ENCODE results near the gene ERCC6.

The ERCC6 gene

GRCh38 chr10:49538381-49539319 is at the start of gene ERCC6:
ERCC6 (minus strand) TSS chr10:49539121.
- peak; percentile 99 for DNase-seq (ENCODE audit: low spot score)

DNA sequence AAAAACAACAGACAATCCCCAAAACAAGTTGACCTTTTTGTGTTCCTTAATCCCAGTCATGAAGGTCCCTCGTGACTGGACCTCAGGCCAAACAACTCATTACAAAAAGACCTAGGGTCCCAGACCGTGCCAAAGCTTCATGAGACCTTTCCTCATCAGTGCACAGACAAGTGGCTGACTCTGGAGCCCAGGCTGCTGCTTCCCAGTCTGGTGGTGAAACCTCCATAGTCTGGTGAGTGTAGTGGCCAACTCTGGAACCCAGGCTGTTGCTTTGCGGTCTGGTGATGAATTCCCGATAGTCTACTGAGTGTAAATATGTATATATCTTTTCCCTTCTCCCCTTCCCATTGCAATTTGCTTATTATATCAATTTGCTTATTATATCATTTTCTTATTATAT is 49.1 kb upstream of the ERCC6 start:
- DNase-seq (ENCODE audit: low spot score) = no peak

GRCh38 chr10:49585387-49585786 is 46.5 kb upstream of the ERCC6 start:
- DNase-seq (ENCODE audit: low spot score) = no peak

- no peak for DNase-seq (ENCODE audit: low spot score)
These were observed 40.7 kb upstream of the ERCC6 start for GRCh38 chr10:49579621-49580020.

DNA sequence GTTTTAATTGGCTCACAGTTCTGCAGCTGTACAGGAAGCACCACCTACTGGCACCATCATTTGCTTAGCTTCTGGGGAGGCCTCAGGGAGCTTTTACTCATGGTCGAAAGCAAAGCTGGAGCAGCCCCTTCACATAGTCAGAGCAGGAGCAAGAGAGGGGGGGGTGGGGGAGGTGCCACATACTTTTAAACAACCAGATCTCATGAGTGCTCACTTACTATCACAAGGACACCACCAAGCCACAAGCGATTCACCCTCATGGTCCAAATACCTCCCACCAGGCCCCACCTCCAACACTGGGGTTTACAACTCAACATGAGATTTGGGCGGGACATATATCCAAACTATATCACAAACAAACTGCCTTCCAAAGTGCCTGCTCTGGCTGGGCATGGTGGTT is 39.5 kb upstream of the ERCC6 start:
- DNase-seq (ENCODE audit: low spot score) = no peak

GRCh38 chr10:49577182-49577925 is 38.4 kb upstream of the ERCC6 start:
- DNase-seq (ENCODE audit: low spot score) = no peak

DNA sequence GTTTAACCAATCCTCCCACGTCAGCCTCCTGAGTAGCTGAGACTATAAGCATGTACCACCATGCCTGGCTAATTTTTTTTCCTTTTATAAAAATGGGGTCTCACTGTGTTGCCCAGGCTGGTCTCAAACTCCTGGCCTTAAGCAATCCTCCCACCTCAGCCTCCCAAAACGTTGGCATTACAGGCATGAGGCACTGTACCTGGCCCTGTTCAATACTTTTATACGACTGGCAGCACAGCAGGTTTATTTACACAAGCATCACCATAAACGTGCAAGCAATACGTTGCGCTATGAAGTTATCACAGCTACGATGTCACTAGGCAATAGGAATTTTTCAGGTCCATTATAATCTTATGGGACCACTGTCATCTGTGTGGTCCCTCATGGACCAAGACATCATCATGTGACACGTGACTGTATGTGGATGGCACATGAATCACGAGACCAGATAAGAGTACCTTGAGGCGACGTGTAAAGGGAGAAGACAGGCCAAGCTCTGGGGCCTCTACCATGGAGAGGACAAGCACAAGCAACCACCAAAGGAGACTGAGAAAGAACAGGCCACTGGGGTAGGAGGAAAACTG is 36.7 kb upstream of the ERCC6 start:
- DNase-seq (ENCODE audit: low spot score) = no peak

DNA sequence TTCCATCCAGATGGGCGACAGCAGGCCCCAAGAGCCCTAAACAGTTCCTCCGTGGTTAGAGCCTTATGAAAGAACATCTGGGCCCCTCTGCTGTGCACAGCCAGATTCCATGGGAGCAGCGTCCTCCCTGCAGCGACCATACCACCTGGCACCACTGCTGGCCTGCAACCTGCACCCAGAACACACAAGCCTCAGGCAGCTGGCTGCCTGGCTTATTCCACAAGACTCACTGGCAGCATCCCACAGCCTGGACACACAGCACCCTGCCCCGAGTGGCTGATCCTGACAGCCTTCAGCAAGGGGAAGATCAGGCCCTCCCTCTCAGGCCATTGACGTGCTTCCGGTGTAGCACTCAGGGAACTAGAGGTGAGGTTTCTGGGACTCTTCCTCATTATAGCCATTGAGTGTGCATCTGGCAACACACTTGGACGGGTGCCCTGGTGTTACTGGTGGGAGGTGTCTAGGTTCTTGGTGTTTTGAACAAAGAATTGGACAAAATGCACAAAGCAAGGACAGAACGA is 33.7 kb upstream of the ERCC6 start:
- DNase-seq (ENCODE audit: low spot score) = no peak

DNA sequence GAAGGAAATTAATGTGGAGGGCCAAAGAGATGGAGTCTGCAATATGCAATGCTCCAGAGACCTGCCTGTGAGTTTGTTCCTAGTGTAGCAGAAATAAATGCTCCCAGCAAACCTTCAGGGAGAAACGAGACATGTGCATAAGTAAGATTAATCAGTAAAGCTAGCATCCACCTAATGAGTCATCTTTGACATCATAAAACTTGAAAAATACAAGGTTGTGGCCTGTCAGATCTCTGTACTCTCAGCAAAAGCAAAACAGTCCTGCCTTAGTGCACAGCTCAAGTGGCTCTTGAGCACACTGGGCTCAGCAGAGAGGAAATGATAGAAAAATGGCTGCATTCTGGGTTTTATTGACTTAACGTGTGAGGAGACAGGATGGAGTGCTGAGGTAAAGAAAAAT is 32.5 kb upstream of the ERCC6 start:
- no peak for DNase-seq (ENCODE audit: low spot score)

DNA sequence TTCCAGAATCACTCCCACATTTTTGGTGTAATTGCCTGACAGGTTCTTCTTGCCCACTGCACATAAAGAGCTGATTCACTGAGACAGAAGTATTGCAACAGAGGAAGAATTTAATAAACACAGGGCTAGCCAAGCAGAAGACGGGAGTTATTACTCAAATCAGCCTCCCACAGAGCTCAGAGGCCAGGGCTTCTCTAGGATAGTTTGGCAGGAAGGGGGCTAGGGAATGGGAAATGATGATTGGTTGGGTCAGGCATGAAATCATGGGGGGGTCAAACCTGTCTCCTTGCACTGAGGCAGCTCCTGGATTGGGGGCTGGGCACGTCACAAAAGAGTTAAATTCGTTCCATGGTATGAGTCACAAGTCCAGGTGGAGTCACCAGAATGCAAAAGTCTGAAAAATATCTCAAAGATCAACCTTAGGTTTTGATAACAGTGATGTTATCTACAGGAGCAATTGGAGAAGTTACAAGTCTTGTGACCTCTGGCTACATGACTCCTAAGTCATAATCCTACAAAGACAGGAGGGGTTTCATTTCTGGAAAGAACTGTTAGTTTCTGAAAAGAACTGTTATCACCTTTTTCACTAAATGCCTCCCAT is 30.2 kb upstream of the ERCC6 start:
- no peak for DNase-seq (ENCODE audit: low spot score)

GRCh38 chr10:49568235-49568634 is 29.3 kb upstream of the ERCC6 start:
- DNase-seq (ENCODE audit: low spot score) = no peak

DNA sequence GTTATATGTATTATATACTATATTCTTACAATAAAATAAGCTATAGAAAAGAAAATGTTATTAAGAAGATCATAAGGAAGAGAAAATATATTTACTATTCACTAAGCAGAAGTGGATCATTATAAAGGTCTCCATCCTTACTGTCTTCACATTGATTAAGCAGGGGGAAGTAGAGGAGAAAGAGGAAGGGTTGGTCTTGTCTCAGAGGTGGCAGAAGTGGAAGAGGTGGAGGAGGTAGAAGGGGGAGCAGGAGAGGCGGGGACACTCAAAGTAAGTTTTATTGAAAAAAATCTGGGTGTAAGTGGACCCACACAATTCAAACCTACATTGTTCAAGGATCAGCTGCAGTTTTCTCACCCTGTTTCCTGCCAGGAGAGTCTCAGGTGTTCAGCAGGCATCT is 28.9 kb upstream of the ERCC6 start:
- DNase-seq (ENCODE audit: low spot score) = no peak

GRCh38 chr10:49564461-49565009 is 25.6 kb upstream of the ERCC6 start:
- no peak for DNase-seq (ENCODE audit: low spot score)

DNA sequence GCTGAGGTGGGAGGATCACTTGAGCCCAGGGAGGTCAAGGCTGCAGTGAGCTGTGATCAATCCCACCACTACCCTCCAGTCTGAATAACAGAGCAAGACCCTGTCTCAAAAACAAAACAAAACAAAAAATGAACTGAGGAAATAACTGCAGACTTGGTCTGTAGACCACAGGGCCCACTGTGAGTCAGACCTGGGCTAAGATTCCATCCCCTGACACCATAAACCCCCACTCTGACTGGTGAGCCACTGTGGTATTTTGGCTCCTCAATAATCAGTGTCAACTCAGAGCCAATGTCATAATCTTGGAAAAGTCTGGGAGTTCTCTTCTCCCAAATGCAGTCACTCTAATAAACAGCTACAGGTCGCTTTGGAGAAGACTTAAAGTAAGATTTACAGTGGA is 24.0 kb upstream of the ERCC6 start:
- no peak for DNase-seq (ENCODE audit: low spot score)

GRCh38 chr10:49560526-49560925 is 21.6 kb upstream of the ERCC6 start:
- no peak for DNase-seq (ENCODE audit: low spot score)

- DNase-seq (ENCODE audit: low spot score) = no peak
These were observed 20.6 kb upstream of the ERCC6 start for GRCh38 chr10:49559476-49559875.

- DNase-seq (ENCODE audit: low spot score) = no peak
These were observed 19.3 kb upstream of the ERCC6 start for GRCh38 chr10:49558190-49558589.

- DNase-seq (ENCODE audit: low spot score) = no peak
These were observed 18.8 kb upstream of the ERCC6 start for GRCh38 chr10:49557681-49558080.

- DNase-seq (ENCODE audit: low spot score) = no peak
These were observed 17.8 kb upstream of the ERCC6 start for GRCh38 chr10:49556723-49557122.

DNA sequence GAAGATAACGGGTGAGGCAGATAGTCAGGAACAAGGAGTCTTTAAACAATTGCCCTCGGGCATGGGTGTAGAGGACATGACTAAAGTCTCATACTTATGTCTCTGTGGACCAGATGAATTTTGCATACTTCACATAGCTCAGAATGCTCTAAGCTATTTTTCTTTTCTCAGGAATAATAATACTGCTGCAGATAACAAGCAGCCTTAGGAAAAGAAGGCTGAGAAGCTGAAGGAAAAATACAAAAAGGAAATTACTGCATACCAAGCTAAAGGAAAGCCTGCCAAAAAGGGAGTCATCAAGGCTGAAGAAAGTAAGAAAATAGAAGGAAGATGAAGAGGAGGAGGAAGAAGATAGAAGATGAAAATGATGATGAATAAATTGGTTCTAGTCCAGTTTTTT is 13.4 kb upstream of the ERCC6 start:
- DNase-seq (ENCODE audit: low spot score) = peak; percentile 42

GRCh38 chr10:49550563-49550962 is 11.6 kb upstream of the ERCC6 start:
- no peak for DNase-seq (ENCODE audit: low spot score)

Measured in COLO829 (cell line).